Stimulated activated naive CD4-positive, alpha-beta T cell treated with Interleukin-2 at 50 U/mL for 16 hours (primary cell): ENCODE measurements around the gene GJD4.

Experiments used
- DNase-seq: peaks from one replicate; lab custom pipeline; 2025; lab: John Stamatoyannopoulos, UW

Gene GJD4

DNA sequence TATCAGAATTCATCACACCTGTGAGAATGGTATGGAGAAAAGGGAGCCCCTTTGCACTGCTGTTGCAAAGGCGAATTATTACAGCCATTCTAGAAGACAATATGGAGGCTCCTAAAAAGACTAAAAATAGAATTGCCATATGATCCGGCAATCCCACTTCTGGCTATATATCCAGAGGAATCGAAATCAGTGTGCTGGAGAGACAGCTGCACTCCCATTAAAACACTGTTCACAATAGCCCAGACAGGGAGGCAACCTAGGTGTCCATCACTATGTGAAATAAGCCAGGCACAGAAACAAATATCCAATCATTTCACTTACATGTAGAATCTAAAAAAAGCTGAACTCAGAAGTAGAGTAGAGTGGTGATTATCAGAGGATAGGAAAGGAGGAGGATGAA is 26.0 kb upstream of the GJD4 start:
- DNase-seq, result no peak

DNA sequence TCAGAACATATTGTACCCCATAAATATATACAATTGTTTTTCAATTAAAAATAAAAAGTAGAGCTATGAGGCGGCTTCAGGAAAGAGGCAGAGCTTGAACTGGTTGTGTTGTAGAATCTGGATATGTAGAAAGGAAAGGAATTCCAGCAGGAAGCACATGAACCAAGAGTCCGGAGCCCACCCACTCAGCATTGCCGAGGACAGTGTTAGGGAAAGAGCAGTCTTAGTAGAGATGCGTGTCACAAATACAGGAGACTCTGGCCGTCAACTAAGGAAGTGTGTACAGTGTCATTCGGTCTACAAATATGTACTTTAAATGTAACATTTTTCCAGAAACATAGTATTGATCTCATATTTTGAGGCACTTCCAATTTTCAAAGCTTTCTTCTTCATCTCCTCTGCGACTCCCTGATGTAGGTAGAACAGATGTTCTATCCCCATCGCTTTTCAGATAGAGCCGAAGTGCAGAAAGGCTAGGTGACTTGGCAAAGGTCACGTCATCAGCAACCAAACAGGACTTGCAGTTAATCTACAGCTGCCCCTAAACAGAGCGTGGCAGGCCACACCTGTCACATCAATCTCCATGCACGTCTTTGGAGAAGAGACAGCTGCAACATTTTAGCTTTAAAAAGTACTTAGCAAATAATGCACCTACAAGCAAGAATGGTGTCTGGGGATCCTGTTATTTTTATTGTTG is 25.3 kb upstream of the GJD4 start:
- no peak for DNase-seq

GRCh38 chr10:35580423-35580770 is 24.7 kb upstream of the GJD4 start:
- no peak for DNase-seq

DNA sequence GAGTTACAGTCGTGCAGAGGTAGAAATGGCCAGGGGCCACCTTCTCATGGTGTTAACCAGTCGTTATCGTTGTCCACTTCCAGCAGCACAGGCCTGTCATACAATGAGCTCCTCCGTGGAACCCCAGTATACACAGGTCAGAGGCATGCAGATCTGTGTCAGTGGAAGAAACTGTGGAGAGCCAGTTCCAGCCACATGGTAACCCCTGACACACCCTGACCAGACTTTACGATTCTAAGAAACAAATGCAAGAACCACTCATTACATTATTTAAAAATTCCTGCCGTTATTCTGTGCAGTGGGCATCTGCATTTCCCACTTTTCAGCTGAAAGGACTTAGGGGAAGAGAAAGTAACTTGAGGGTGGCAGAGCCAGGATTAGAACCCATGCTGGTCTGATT is 23.5 kb upstream of the GJD4 start:
- no peak for DNase-seq

- no peak for DNase-seq
These were observed 20.2 kb upstream of the GJD4 start for GRCh38 chr10:35584946-35585345.

GRCh38 chr10:35585356-35585755 is 19.8 kb upstream of the GJD4 start:
- DNase-seq, result no peak

DNA sequence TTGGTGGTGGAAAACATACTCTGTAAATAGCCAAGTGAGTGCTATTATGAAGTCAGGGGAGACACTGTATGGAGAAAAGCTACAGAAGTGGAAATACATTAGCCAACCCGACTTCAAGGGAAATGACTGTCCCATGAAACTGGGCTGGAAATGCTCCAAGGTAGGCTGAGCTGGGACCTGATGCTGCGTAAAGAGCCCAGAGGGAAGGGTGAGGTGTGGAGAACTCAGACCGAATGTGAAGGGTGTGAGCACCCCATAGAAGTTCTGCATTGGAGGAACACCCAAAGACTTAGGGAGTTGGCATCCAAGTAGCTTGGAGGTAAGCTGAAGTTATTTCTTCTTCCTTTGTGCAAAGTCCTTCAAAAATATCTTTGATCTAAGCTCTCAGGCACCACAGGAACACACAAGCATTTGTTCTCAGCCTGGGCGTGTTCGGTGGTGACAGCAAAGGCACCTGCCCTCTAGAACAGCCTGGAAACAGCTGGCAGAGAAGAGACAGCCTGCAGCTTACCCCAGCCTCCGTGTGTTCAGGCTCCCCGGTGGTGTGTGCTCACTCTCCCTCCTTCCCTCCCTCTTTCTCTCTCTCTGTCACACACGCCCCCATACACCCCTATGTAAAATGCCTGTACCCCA is 19.1 kb upstream of the GJD4 start:
- no peak for DNase-seq

- DNase-seq, result no peak
These were observed 16.3 kb upstream of the GJD4 start for GRCh38 chr10:35588836-35589235.

- no peak for DNase-seq
These were observed 12.7 kb upstream of the GJD4 start for GRCh38 chr10:35592441-35592840.

DNA sequence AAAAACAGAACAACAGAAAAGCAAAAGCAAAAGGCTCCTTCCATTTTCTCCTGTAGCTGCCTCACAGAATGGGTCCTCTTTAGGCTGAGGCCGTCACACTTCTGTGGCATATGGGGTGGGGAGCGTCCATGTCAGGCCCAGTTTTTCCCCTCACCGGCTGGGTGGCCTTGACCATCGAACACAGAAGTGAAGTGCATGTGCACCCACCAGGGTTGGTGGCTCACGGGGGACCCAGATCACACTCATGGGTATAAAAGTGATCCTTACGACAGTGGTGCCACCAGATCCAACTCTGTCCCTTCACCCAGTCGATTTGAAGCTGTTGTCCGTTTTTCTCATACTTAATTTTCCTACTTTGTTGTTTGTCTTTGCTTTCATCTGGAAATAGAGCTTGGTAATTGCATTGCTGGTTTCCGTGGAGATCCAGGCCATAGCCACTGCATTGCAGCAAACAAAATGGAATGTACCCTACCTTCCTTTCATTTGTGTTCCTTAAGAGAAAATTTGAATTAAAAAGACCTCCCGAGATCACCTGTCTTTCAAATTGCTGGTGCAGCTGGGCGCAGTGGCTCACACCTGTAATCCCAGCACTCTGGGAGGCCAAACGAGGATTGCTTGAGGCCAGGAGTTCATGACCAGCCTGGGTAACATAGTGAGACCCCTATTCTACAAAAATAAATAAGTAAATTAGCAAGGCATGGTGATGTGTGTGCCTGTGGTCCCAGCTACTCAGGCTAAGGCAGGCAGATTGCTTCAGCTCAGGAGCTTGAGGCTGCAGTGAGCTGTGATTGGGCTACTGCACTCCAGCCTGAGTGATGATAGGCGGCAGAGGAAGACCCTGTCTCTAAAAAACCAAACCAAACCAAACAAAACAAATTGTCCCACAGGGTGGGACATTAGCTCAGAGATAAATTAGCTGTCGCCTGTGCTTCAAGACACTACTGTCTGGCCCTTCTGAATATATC is 10.7 kb upstream of the GJD4 start:
- DNase-seq, result no peak

- DNase-seq, result no peak
These were observed 10.0 kb upstream of the GJD4 start for GRCh38 chr10:35595106-35595505.

GRCh38 chr10:35598379-35598778 is 6.8 kb upstream of the GJD4 start:
- DNase-seq, result no peak

DNA sequence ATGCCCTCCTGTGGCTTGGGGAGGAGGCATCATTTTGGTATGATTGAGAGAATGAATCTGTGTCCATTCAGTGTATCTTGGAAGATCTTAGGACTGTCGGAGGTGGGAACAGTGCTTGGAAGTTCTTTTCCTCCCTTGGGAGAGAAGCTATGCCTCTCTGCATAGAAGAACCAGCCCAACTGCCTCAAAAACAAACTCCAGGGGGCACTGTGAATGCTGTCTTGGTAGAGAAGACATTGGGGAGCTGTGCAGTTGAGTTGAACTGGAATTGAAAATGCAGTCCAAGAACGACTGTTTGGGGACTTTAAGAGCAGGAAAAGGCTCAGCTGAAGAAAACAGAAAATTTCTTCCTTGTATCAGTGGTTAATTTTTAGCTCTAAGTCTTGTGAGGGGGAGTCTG is 4.9 kb upstream of the GJD4 start:
- DNase-seq, result no peak

DNA sequence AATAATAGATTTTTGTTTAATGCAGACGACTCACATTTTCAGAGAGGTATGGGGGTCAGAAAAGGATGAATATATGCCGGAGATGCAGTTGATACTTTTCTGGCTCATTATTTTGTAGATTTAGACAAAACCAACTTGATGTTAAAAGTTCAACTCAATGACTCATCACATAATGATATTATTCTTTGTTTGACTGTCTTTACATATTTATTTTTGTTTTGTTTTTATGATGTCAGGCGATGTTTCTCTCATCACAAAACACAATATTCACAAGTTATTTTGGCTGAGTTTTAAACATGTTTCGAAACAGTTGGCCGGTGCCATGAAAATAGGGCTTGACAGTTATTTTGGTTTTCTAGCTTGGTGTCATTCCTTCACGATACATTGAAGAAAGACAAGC is 1.3 kb downstream of the GJD4 start:
- no peak for DNase-seq

DNA sequence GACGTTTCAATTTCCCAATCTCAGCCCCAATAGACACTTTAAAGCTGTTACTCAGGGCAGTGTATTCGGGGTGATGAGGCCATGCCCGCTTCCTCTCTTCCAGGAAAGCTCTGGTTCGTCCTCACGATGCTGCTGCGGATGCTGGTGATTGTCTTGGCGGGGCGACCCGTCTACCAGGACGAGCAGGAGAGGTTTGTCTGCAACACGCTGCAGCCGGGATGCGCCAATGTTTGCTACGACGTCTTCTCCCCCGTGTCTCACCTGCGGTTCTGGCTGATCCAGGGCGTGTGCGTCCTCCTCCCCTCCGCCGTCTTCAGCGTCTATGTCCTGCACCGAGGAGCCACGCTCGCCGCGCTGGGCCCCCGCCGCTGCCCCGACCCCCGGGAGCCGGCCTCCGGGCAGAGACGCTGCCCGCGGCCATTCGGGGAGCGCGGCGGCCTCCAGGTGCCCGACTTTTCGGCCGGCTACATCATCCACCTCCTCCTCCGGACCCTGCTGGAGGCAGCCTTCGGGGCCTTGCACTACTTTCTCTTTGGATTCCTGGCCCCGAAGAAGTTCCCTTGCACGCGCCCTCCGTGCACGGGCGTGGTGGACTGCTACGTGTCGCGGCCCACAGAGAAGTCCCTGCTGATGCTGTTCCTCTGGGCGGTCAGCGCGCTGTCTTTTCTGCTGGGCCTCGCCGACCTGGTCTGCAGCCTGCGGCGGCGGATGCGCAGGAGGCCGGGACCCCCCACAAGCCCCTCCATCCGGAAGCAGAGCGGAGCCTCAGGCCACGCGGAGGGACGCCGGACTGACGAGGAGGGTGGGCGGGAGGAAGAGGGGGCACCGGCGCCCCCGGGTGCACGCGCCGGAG is 2.6 kb downstream of the GJD4 start:
- DNase-seq, result no peak

GRCh38 chr10:35608328-35608672 is 3.2 kb downstream of the GJD4 start:
- DNase-seq, result no peak

DNA sequence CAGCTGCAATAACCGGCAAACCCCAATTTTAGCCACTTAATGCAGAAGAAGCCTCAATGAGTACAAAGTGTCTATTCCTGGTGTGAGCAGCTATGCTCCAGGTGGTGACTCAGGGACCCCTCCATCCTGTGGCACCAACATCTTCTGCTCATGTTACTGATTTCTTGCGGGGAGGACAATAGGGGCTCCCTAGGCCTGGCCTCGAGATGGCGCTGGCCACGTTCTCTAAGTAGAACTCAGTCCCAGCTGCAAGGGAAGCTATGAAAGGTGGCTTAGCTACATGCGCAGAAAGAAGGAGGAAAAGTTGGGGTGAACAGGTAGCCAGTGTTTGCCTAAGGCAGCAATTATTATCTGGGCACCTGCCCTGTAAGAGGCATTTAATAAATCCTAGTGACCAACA is 6.6 kb downstream of the GJD4 start:
- DNase-seq, result no peak

- DNase-seq, result no peak
These were observed 7.4 kb downstream of the GJD4 start for GRCh38 chr10:35612385-35613106.

- DNase-seq, result no peak
These were observed 7.9 kb downstream of the GJD4 start for GRCh38 chr10:35613107-35613440.

DNA sequence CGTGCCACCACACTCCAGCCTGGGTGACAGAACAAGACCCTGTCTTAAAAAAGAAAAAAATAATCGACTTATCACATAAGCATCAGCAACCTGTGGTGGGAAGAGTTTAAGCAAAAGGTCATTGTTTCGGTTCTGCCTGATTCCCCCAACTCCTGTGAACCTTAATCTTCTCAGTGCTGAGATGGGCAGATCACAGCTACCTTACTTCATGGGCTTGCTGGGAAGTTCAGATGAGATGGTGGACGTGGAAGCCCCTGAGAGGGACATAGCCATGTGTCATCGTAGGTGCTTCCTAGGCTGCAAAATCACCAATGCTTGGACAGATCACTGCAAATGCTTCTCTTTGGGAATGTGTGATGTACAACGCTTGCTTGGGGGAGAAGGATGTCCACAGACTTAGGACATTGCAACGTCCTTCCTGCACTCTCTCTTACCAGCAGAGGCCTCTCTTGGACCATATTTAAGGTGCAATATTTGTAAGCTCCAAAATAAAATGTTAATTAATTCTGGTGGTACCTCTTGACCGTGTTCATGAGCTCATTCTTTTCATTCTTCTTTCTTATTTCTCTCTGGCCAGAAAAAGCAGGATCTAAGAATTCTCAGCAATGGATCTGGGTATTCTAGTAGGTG is 8.6 kb downstream of the GJD4 start:
- DNase-seq, result no peak

- DNase-seq, result no peak
These were observed 9.2 kb downstream of the GJD4 start for GRCh38 chr10:35614312-35614711.
